SK-N-SH (cell line): ENCODE data around the gene NFATC3.

Source experiments
- CHD2 ChIP-seq: fragments of 150-350 bp; IDR thresholded peaks from 2 replicates; pipeline ENCODE4 v1.6.1; 2018; ENCODE audit warnings: low read length; ENCODE audit not compliant: partially characterized antibody
- CTCF ChIP-seq: fragments of 200-600 bp; sonication (generic); IDR thresholded peaks from 2 replicates; pipeline ENCODE4 v1.6.1; 2017; ENCODE audit warnings: antibody characterized with exemption, mild to moderate bottlenecking, moderate library complexity
- ELF1 ChIP-seq: IDR thresholded peaks from 2 replicates; pipeline ENCODE4 v1.4.0; 2012
- EP300 ChIP-seq, 2 experiments: IDR thresholded peaks; 2 replicates each; pipeline versions ENCODE4 v1.4.0 to v1.6.1; 2012; ENCODE audit warnings: borderline replicate concordance in 1 of 2, low read depth in 1 of 2, low read length in 1 of 2
- GABPA ChIP-seq: IDR thresholded peaks from 2 replicates; pipeline ENCODE4 v1.4.0; 2012; ENCODE audit warnings: low read depth, mild to moderate bottlenecking
- GATA2 ChIP-seq: sonication (generic); formaldehyde crosslinking; IDR thresholded peaks from 2 replicates; pipeline ENCODE4 v1.5.0; 2020; ENCODE audit warnings: mild to moderate bottlenecking, missing genetic modification reagents
- MAX ChIP-seq: IDR thresholded peaks from 2 replicates; pipeline ENCODE4 v1.4.0; 2012; ENCODE audit warnings: low read depth
- NFIC ChIP-seq: IDR thresholded peaks from 2 replicates; pipeline ENCODE4 v1.4.0; 2012; ENCODE audit warnings: borderline replicate concordance
- NRF1 ChIP-seq: IDR thresholded peaks from 2 replicates; pipeline ENCODE4 v1.6.1; 2012; ENCODE audit warnings: low read depth, mild to moderate bottlenecking, low read length
- POLR2AphosphoS5 ChIP-seq: IDR thresholded peaks from 2 replicates; pipeline ENCODE4 v1.6.1; 2012; ENCODE audit warnings: low read depth, low read length
- RAD21 ChIP-seq: IDR thresholded peaks from 2 replicates; pipeline ENCODE4 v1.6.1; 2012; ENCODE audit warnings: mild to moderate bottlenecking, low read length
- REST ChIP-seq: IDR thresholded peaks from 2 replicates; pipeline ENCODE4 v1.6.1; 2012; ENCODE audit warnings: mild to moderate bottlenecking, low read depth, low read length, moderate library complexity
- SMC3 ChIP-seq: IDR thresholded peaks from 2 replicates; pipeline ENCODE4 v1.6.1; 2012; ENCODE audit warnings: low read depth, low read length, improper control_type of control experiment
- TAF1 ChIP-seq: IDR thresholded peaks from 2 replicates; pipeline ENCODE4 v1.6.1; 2012; ENCODE audit warnings: low read depth, mild to moderate bottlenecking, low read length, moderate library complexity, borderline replicate concordance

GRCh38 chr16:68257906-68258800 lies 173.0 kb downstream of the NFATC3 start:
- TF ChIP-seq CTCF (no peak), SMC3 (no peak), NRF1 (no peak), NFIC (no peak), ELF1 (no peak), MAX (0 out of 2 replicates have a peak, but pooled peaks have one; percentile 22), GABPA (no peak), CHD2 (no peak), GATA2 (CRISPR knock-in tag) (no peak), RAD21 (no peak), POLR2AphosphoS5 (no peak), EP300 (IDR thresholded peaks at IDR 0.05; ENCODE audit: borderline replicate concordance in 1 of 2, low read depth in 1 of 2, low read length in 1 of 2) (no peak), REST (no peak), TAF1 (no peak)
